Measurements from ENCODE around the gene CEP68.

Gene CEP68

DNA sequence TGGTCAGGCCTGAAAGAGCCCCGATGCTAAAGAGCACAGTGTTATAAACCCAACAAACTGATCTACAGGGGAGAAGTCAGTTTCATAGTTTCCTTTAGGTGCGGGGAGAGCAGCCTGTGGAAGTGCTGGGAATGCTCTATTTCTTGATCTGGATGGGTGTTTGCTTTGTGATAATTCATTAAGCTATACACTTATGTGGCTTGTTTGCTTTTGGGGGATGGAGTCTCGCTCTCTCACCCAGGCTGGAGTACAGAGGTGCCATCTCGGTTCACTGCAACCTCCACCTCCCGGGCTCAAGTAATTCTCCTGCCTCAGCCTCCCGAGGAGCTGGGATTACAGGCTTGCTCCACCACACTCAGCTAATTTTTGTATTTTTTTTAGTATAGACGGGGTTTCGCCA, 30.1 kb upstream of the CEP68 start:
- Histone ChIP-seq H3K27ac (ENCODE audit: poor library complexity, severe bottlenecking) (no peak overlapping the region), H3K27me3 (ENCODE audit: insufficient read depth, poor library complexity, severe bottlenecking) (no peaks in the 10 kb centered on the region), H3K4me1 (ENCODE audit: insufficient read depth, poor library complexity, severe bottlenecking) (peaks cover 6% of the 10 kb centered on the region), H3K36me3 (ENCODE audit: low read depth) (no peaks in the 10 kb centered on the region), H3K4me3 (ENCODE audit: severe bottlenecking) (no peak overlapping the region), H3K9me3 (ENCODE audit: severe bottlenecking) (no peaks in the 10 kb centered on the region)
- no peak for ATAC-seq (ENCODE audit: low read depth)
- no peak for DNase-seq (ENCODE audit: low spot score)
- TF ChIP-seq, protein P1, sequence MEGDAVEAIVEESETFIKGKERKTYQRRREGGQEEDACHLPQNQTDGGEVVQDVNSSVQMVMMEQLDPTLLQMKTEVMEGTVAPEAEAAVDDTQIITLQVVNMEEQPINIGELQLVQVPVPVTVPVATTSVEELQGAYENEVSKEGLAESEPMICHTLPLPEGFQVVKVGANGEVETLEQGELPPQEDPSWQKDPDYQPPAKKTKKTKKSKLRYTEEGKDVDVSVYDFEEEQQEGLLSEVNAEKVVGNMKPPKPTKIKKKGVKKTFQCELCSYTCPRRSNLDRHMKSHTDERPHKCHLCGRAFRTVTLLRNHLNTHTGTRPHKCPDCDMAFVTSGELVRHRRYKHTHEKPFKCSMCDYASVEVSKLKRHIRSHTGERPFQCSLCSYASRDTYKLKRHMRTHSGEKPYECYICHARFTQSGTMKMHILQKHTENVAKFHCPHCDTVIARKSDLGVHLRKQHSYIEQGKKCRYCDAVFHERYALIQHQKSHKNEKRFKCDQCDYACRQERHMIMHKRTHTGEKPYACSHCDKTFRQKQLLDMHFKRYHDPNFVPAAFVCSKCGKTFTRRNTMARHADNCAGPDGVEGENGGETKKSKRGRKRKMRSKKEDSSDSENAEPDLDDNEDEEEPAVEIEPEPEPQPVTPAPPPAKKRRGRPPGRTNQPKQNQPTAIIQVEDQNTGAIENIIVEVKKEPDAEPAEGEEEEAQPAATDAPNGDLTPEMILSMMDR (IDR thresholded peaks at IDR 0.05; ENCODE audit: poor library complexity, severe bottlenecking) = no peak

DNA sequence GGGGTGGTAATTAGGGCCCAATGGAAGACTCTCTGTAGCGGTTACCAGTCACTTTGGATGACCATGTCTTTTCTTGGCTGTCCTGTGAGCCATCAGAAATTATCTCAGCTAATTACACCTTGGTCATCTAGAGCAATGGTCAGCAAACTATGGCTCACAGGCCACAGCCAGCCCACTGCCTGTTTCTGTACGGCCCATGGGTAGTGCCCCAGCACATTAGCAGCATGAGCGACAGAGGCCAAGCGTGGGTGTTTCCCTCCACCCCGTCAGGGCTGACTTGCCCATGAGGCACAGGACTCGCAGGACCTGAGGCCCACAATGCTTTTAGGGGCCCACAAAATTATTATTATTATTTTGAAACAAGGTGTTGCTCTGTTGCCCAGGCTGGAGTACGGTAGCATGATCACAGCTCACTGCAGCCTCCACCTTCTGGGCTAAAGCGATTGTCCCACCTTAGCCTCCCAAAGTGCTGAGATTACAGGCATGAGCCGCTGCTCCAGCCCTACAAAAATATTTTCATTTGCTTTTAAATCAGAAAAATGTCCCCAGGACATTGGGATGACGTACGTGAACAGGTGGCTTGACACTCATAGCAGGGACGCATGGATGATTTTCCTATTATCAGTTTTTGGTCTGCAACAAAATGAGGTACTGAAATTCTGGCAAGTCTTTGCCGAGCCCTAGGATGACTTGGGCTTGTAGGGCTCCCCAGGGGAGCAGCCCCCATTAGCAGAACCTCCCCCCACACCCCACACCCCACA, 29.3 kb upstream of the CEP68 start:
- ATAC-seq (ENCODE audit: low read depth) = no peak
- no peak for DNase-seq (ENCODE audit: low spot score)
- no peak overlapping the region for H3K4me3 ChIP-seq (ENCODE audit: severe bottlenecking)
- no peaks in the 10 kb centered on the region for H3K36me3 ChIP-seq (ENCODE audit: low read depth)
- TF ChIP-seq, protein P1 (IDR thresholded peaks at IDR 0.05; ENCODE audit: poor library complexity, severe bottlenecking) = no peak
- H3K9me3 ChIP-seq (ENCODE audit: severe bottlenecking) = no peaks in the 10 kb centered on the region
- no peaks in the 10 kb centered on the region for H3K27me3 ChIP-seq (ENCODE audit: insufficient read depth, poor library complexity, severe bottlenecking)
- no peak overlapping the region for H3K27ac ChIP-seq (ENCODE audit: poor library complexity, severe bottlenecking)
- H3K4me1 ChIP-seq (ENCODE audit: insufficient read depth, poor library complexity, severe bottlenecking) = peaks cover 6% of the 10 kb centered on the region

DNA sequence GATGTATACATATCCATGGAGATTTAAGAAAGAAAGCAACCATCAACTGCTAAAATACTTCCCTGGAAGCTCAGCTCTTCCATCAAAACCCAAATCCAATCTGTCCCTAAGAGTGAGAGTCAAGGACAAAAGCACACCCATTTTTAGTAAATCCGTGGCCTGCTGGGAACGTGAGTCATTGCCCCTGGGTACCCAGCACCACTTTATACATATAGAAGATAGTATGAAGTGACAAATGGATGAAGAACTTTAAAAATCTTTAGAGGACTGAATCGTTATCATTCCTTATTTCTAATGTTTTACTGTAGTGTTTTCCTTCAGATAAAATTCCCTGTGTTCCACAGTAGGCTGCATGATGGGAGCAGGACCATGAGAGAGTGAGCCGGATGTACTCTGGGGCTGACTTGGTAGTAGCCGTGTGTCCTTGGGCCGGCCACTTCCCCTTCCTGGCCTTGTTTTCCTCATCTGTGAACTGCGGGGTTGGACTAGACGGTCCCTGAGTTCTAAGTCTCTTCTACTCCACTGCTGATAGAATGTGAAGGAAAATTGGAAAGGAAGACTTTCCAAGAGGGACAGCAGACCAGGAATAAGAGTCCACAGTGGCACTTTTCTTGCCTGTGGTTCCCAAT, 28.5 kb upstream of the CEP68 start:
- ATAC-seq (ENCODE audit: low read depth) = no peak
- DNase-seq (ENCODE audit: low spot score) = no peak

DNA sequence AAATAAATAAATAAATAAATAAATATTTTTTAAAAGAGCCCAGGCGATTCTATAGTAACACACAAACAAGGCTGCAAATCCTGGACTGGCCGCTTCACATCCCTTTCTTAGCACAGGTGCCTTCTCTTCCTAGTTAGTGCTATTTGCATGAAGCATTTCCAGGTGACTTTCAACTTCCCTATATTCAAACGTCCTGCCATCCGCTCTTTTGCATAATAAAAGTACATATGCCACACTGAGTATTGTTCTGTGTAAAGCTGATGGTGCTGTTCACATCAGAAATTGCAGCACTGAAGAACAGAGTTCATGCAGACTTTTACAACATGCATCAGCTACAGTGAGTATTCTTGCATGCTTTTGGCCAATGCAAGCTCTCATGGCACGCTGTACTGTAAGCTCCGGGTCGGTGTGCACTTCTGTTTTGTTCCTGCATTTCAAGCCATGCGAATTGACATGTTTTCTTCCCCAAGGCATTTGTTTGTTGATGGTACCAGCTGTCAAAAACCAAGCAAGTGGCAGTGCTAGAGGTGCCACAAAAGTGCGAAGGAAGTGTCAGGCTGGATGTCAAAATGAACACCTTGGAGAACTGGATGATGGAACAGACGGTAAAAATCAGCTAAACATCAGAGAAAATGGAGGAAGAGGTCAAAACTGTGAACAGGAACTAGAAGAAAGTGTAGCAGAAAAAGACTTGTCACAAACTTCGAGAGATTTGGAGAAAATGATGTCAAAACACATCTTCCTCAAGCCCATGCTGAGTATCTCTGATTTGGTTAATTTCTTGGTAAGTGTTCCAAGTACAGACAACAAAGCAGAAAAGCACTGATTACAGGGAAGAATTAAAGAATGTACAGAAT, 25.5 kb upstream of the CEP68 start:
- no peak for DNase-seq (ENCODE audit: low spot score)
- TF ChIP-seq, protein P1 (IDR thresholded peaks at IDR 0.05; ENCODE audit: poor library complexity, severe bottlenecking) = no peak
- H3K27me3 ChIP-seq (ENCODE audit: insufficient read depth, poor library complexity, severe bottlenecking) = no peaks in the 10 kb centered on the region
- no peaks in the 10 kb centered on the region for H3K9me3 ChIP-seq (ENCODE audit: severe bottlenecking)
- no peak overlapping the region for H3K4me3 ChIP-seq (ENCODE audit: severe bottlenecking)
- H3K27ac ChIP-seq (ENCODE audit: poor library complexity, severe bottlenecking) = no peak overlapping the region
- no peak for ATAC-seq (ENCODE audit: low read depth)
- no peaks in the 10 kb centered on the region for H3K4me1 ChIP-seq (ENCODE audit: insufficient read depth, poor library complexity, severe bottlenecking)
- no peaks in the 10 kb centered on the region for H3K36me3 ChIP-seq (ENCODE audit: low read depth)

More for the DNA sequence above, 28.5 kb upstream of the CEP68 start:
- Histone ChIP-seq H3K27ac (ENCODE audit: poor library complexity, severe bottlenecking) (no peak overlapping the region), H3K27me3 (ENCODE audit: insufficient read depth, poor library complexity, severe bottlenecking) (no peaks in the 10 kb centered on the region), H3K36me3 (ENCODE audit: low read depth) (no peaks in the 10 kb centered on the region), H3K4me1 (ENCODE audit: insufficient read depth, poor library complexity, severe bottlenecking) (peaks cover 6% of the 10 kb centered on the region), H3K4me3 (ENCODE audit: severe bottlenecking) (no peak overlapping the region), H3K9me3 (ENCODE audit: severe bottlenecking) (no peaks in the 10 kb centered on the region)
- TF ChIP-seq, protein P1 (IDR thresholded peaks at IDR 0.05; ENCODE audit: poor library complexity, severe bottlenecking) = no peak
